ENCODE results near the gene WNT4. TPM values are rescaled to one million over a fixed set of nuclear protein-coding genes. Genes with fewer than 3 reads are reported as not detected.

WNT4 gene
- total and polyA plus RNA-seq, 2 donors (not counting 1 experiment from before 2014, with no cell fraction given), result not detected

DNA sequence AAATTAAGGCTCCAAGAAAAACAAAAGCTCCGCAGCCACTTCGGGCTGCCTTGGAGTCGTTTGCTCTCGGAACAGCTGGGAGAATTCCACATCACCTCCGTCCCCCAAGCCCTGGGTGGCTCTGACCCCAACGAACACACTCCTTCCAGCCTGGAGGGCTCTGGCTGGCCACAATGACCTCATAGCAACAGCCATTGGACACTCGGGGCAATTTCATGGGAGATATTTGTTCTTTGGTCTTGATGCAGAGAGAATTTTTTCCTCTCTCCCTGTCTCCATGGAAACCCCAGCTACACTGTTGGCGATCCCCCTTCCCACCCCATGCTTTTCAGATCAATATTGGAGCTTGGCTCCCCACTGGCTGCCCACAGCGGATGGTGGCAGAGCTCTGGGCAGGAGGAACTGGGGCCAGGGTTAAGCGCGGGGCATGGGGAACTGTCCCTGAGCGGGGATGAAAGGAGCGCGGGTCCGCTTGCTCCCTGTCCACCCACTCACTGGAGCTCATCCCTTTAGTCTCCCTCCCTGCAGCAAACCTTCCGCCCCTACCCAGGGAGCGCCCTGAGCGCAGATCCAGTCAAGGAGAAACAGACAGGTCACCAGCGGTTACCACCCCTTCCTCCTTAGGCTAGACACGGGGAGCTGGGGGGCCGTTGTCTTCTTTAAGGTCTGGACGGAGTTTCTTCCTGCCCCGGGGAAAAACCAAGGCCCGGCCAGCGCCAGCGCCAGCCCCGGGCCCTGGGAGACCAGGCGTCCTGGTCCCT lies 1.2 kb downstream of the WNT4 start:
- peak overlapping the region; percentile 65 for H3K4me3 Mint-ChIP-seq
- ChIA-PET POLR2A (no interaction called here), CTCF (interaction anchor here (0.6 to 1.0 kb wide), 2 partner anchors 8 to 293 kb away, joined by 3 to 4 read pairs; no protein-coding TSS in a partner anchor)
- peaks cover 37% of the 10 kb centered on the region for H3K27me3 Mint-ChIP-seq
- no peak overlapping the region for H3K27ac Mint-ChIP-seq
- Histone ChIP-seq H3K79me2 (ENCODE audit: control insufficient read depth, insufficient read depth, low read length) (no peaks in the 10 kb centered on the region), H3K27ac (ENCODE audit: low read length in 2 of 2) (no peak overlapping the region), H3K9ac (ENCODE audit: low read length) (peak overlapping the region; percentile 51), H3K4me2 (replicated peaks; ENCODE audit: low read depth, low read length, poor library complexity, severe bottlenecking) (peak overlapping the region; percentile 89), H3K4me3 (ENCODE audit: control extremely low read depth in 1 of 5, extremely low read depth in 1 of 5, insufficient read depth in 1 of 5, low read depth in 2 of 5, low read length in 4 of 5) (peak overlapping the region in 3 of 5 experiments; percentile 30 to 45 (median 44)), H3K36me3 (replicated peaks in 1 of 2; ENCODE audit: control extremely low read depth in 1 of 2, control insufficient read depth in 1 of 2, extremely low read depth in 1 of 2, insufficient read depth in 2 of 2, low read length in 1 of 2) (no peaks in the 10 kb centered on the region), H2AFZ (ENCODE audit: insufficient read depth, low read depth, low read length, poor library complexity, severe bottlenecking) (peak overlapping the region; percentile 58), H3K4me1 (ENCODE audit: control insufficient read depth in 2 of 2, insufficient read depth in 2 of 2, low read length in 2 of 2) (peaks cover 14 to 22% of the 10 kb centered on the region in 2 donors), H3K9me3 (ENCODE audit: control extremely low read depth in 1 of 3, control insufficient read depth in 2 of 3, insufficient read depth in 1 of 3, low read length in 2 of 3) (no peaks in the 10 kb centered on the region), H4K20me1 (ENCODE audit: control insufficient read depth, insufficient read depth, low read length, poor library complexity, severe bottlenecking) (peaks cover 8% of the 10 kb centered on the region), H3K27me3 (replicated peaks in 1 of 4; ENCODE audit: control extremely low read depth in 1 of 4, control insufficient read depth in 3 of 4, insufficient read depth in 4 of 4, low read length in 3 of 4) (peaks cover 0 to 48% (median 26%) of the 10 kb centered on the region in 4 experiments)
- intact Hi-C loops (cut with micrococcal nuclease), result no loop called here
- WGBS (ENCODE audit: insufficient coverage), result 12% methylated on average over 23 of the region's 28 CpGs
- DNase-seq, result peak; percentile 34
- peaks cover 22% of the 10 kb centered on the region for H3K4me1 Mint-ChIP-seq
- no peaks in the 10 kb centered on the region for H3K9me3 Mint-ChIP-seq (ENCODE audit: insufficient read depth)
- no peak for ATAC-seq (ENCODE audit: low read depth)
- no peak for TF ChIP-seq EZH2 (IDR thresholded peaks at IDR 0.05; ENCODE audit: borderline replicate concordance, insufficient read depth, low read depth, low read length, poor library complexity, severe bottlenecking)
- TF ChIP-seq, protein P1, sequence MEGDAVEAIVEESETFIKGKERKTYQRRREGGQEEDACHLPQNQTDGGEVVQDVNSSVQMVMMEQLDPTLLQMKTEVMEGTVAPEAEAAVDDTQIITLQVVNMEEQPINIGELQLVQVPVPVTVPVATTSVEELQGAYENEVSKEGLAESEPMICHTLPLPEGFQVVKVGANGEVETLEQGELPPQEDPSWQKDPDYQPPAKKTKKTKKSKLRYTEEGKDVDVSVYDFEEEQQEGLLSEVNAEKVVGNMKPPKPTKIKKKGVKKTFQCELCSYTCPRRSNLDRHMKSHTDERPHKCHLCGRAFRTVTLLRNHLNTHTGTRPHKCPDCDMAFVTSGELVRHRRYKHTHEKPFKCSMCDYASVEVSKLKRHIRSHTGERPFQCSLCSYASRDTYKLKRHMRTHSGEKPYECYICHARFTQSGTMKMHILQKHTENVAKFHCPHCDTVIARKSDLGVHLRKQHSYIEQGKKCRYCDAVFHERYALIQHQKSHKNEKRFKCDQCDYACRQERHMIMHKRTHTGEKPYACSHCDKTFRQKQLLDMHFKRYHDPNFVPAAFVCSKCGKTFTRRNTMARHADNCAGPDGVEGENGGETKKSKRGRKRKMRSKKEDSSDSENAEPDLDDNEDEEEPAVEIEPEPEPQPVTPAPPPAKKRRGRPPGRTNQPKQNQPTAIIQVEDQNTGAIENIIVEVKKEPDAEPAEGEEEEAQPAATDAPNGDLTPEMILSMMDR (IDR thresholded peaks at IDR 0.05), result no peak

DNA sequence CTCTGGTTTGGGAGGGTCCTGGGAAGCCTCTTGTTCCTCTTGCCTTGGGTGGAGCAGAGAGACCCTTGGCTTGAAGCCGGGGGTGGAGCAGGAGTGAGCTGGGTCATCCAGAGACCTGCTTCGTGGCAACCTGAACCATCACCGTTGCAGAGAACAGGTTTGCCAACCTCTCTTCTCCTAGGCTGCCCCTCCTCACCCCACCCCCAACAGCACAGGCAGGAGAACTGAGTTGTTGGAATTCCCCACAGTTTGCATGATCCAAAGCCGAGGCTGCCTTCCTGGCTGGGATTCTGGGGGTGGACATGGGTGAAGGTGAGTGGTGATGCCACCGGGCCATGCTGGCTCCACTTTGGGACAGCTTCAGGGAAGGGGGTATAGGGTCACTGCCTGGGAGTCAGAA lies 2.2 kb downstream of the WNT4 start:
- DNase-seq, result no peak
- Histone ChIP-seq H3K4me1 (ENCODE audit: control insufficient read depth in 2 of 2, insufficient read depth in 2 of 2, low read length in 2 of 2) (peaks cover 14 to 22% of the 10 kb centered on the region in 2 donors), H3K9me3 (ENCODE audit: control extremely low read depth in 1 of 3, control insufficient read depth in 2 of 3, insufficient read depth in 1 of 3, low read length in 2 of 3) (no peaks in the 10 kb centered on the region), H3K79me2 (ENCODE audit: control insufficient read depth, insufficient read depth, low read length) (no peaks in the 10 kb centered on the region), H3K9ac (ENCODE audit: low read length) (no peak overlapping the region), H4K20me1 (ENCODE audit: control insufficient read depth, insufficient read depth, low read length, poor library complexity, severe bottlenecking) (peaks cover 8% of the 10 kb centered on the region), H3K4me2 (replicated peaks; ENCODE audit: low read depth, low read length, poor library complexity, severe bottlenecking) (no peak overlapping the region), H2AFZ (ENCODE audit: insufficient read depth, low read depth, low read length, poor library complexity, severe bottlenecking) (no peak overlapping the region), H3K27me3 (replicated peaks in 1 of 4; ENCODE audit: control extremely low read depth in 1 of 4, control insufficient read depth in 3 of 4, insufficient read depth in 4 of 4, low read length in 3 of 4) (peaks cover 0 to 46% (median 26%) of the 10 kb centered on the region in 4 experiments), H3K4me3 (ENCODE audit: control extremely low read depth in 1 of 5, extremely low read depth in 1 of 5, insufficient read depth in 1 of 5, low read depth in 2 of 5, low read length in 4 of 5) (no peak overlapping the region), H3K27ac (ENCODE audit: low read length in 2 of 2) (no peak overlapping the region), H3K36me3 (replicated peaks in 1 of 2; ENCODE audit: control extremely low read depth in 1 of 2, control insufficient read depth in 1 of 2, extremely low read depth in 1 of 2, insufficient read depth in 2 of 2, low read length in 1 of 2) (no peaks in the 10 kb centered on the region)
- WGBS (ENCODE audit: insufficient coverage), result 80% methylated on average over 3 of the region's 5 CpGs
- H3K4me3 Mint-ChIP-seq, result peak overlapping the region; percentile 34
- no peak overlapping the region for H3K27ac Mint-ChIP-seq
- TF ChIP-seq EZH2 (IDR thresholded peaks at IDR 0.05; ENCODE audit: borderline replicate concordance, insufficient read depth, low read depth, low read length, poor library complexity, severe bottlenecking), result no peak
- TF ChIP-seq, protein P1 (IDR thresholded peaks at IDR 0.05), result no peak
- no peak for ATAC-seq (ENCODE audit: low read depth)
- H3K27me3 Mint-ChIP-seq, result peaks cover 30% of the 10 kb centered on the region
- ChIA-PET POLR2A (no interaction called here), CTCF (interaction anchor here (1.4 kb wide), 1 partner anchor 9 kb away, joined by 3 read pairs; no protein-coding TSS in a partner anchor)
- no peaks in the 10 kb centered on the region for H3K9me3 Mint-ChIP-seq (ENCODE audit: insufficient read depth)
- intact Hi-C loops (cut with micrococcal nuclease), result no loop called here
- H3K4me1 Mint-ChIP-seq, result peaks cover 22% of the 10 kb centered on the region
